Measurements from ENCODE around the gene FYCO1.
A peak's percentile ranks its signal among the peaks of the same experiment; 100 is the strongest.
"Not testable (repeated sequence)": the region's sequence is repeated elsewhere in the genome, so short reads cannot be mapped to it uniquely, and the experiment has no call there.

Gene FYCO1

GRCh38 chr3:45995236-45996192, at the start of gene FYCO1:
FYCO1 (minus strand) TSS chr3:45995824; CDS start chr3:45984910, 10,914 bp downstream.
- no peak for FAIRE-seq

GRCh38 chr3:46038916-46039315, 43.3 kb upstream of the FYCO1 start:
- FAIRE-seq, result no peak
- no peak for DNase-seq (ENCODE audit: low spot score)

More at GRCh38 chr3:45995236-45996192, at the start of gene FYCO1:
- DNase-seq (ENCODE audit: low spot score), result peak; percentile 65

GRCh38 chr3:46038071-46038470, 42.4 kb upstream of the FYCO1 start:
- DNase-seq (ENCODE audit: low spot score); FAIRE-seq: not testable (repeated sequence)

GRCh38 chr3:46036191-46036590, 40.6 kb upstream of the FYCO1 start:
- DNase-seq (ENCODE audit: low spot score), result no peak
- FAIRE-seq, result no peak

- no peak for FAIRE-seq
- no peak for DNase-seq (ENCODE audit: low spot score)
Measured at GRCh38 chr3:46031747-46032146, 36.1 kb upstream of the FYCO1 start.

- no peak for DNase-seq (ENCODE audit: low spot score)
- no peak for FAIRE-seq
Measured at GRCh38 chr3:46031269-46031668, 35.6 kb upstream of the FYCO1 start.

- no peak for DNase-seq (ENCODE audit: low spot score)
- FAIRE-seq, result no peak
Measured at GRCh38 chr3:46030626-46031025, 35.0 kb upstream of the FYCO1 start.

GRCh38 chr3:46029953-46030543, 34.4 kb upstream of the FYCO1 start:
- FAIRE-seq, result no peak
- no peak for DNase-seq (ENCODE audit: low spot score)

- FAIRE-seq (no peak), DNase-seq (ENCODE audit: low spot score) (no peak)
Measured at GRCh38 chr3:46027736-46028397, 32.2 kb upstream of the FYCO1 start.

- FAIRE-seq (no peak), DNase-seq (ENCODE audit: low spot score) (no peak)
Measured at GRCh38 chr3:46027021-46027705, 31.5 kb upstream of the FYCO1 start, which contains the start of gene XCR1. XCR1 (minus strand) TSS chr3:46027483; CDS start chr3:46021947, 5,536 bp downstream.

- FAIRE-seq, result no peak
- no peak for DNase-seq (ENCODE audit: low spot score)
Measured at GRCh38 chr3:46025139-46025538, 29.5 kb upstream of the FYCO1 start.

GRCh38 chr3:46024131-46024530, 28.5 kb upstream of the FYCO1 start:
- DNase-seq (ENCODE audit: low spot score) (no peak), FAIRE-seq (no peak)

- DNase-seq (ENCODE audit: low spot score) (no peak), FAIRE-seq (no peak)
Measured at GRCh38 chr3:46022909-46023785, 27.5 kb upstream of the FYCO1 start.

GRCh38 chr3:46021516-46021915, 25.9 kb upstream of the FYCO1 start:
- no peak for DNase-seq (ENCODE audit: low spot score)
- FAIRE-seq, result no peak

- FAIRE-seq, result no peak
- DNase-seq (ENCODE audit: low spot score), result no peak
Measured at GRCh38 chr3:46020766-46021510, 25.3 kb upstream of the FYCO1 start.

GRCh38 chr3:46019707-46020106, 24.1 kb upstream of the FYCO1 start:
- FAIRE-seq (no peak), DNase-seq (ENCODE audit: low spot score) (no peak)

GRCh38 chr3:46017720-46018119, 22.1 kb upstream of the FYCO1 start:
- no peak for FAIRE-seq
- DNase-seq (ENCODE audit: low spot score), result no peak

GRCh38 chr3:46013316-46014094, 17.9 kb upstream of the FYCO1 start:
- FAIRE-seq, result no peak
- DNase-seq (ENCODE audit: low spot score), result no peak

- DNase-seq (ENCODE audit: low spot score) (no peak), FAIRE-seq (no peak)
Measured at GRCh38 chr3:46012246-46012645, 16.6 kb upstream of the FYCO1 start.
